ENCODE measurements around the gene LYSMD3.

The LYSMD3 gene

DNA sequence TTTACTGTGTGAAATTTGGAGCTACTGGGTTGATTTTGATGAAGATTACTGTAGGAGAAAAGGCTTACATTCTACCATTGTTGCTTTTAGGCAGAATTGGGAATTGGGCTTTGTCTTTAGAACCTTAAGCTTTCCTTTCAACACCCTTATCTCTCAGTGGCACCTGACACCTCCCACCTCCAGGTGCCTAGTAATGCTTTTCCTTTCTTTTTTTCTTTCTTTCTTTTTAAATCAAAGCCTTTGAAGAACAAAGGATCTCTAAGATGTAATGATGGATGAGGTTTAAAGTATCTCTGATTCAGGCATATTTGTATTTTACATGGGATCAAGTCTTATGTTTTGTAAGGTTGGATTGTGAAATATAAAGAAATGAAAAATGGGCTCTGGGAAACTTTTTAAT is 26.3 kb upstream of the LYSMD3 start:
- H3K36me3 Mint-ChIP-seq = no peaks in the 10 kb centered on the region
- DNase-seq (no peak), ATAC-seq (replicated peaks) (no peak)
- no peak overlapping the region for H3K27ac Mint-ChIP-seq
- H3K4me3 Mint-ChIP-seq = no peak overlapping the region
- peaks cover 14% of the 10 kb centered on the region in 2 donors for H3K4me1 Mint-ChIP-seq
- no peaks in the 10 kb centered on the region for H3K9me3 Mint-ChIP-seq
- H3K27me3 Mint-ChIP-seq = peaks cover 37 to 61% of the 10 kb centered on the region in 2 donors

DNA sequence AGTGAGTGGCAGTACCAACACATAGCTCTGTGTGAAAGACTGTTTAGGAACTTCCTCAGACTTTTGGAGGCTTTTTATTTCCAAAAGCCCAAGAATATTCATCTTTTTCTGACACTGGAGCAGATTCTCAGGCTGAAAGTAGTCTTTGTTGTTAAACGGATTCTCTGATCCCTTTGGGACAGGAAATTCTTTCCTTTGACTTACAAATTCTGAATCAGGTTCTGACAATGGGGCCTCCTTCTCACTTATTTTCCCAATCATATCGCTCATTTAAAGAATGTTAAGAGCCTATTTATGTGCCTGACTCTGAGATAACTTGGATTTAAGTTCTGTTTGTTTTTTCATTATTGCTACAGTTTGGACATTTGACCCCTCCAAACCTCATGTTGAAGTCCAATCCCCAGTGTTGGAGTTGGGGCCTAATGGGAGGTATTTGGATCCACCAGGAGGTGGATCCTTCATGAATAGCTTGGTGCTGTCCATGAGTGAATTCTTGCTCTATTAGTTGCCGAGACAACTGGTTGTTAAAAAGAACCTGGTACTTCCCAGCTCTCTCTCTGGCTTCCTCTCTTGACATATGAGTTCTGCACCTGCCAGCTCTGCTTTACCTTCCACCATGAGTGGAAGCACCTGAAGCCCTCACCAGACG is 25.1 kb upstream of the LYSMD3 start:
- Mint-ChIP-seq H3K27ac (no peak overlapping the region), H3K4me1 (peaks cover 14% of the 10 kb centered on the region in 2 donors), H3K36me3 (no peaks in the 10 kb centered on the region), H3K27me3 (peaks cover 41 to 71% of the 10 kb centered on the region in 2 donors), H3K9me3 (no peaks in the 10 kb centered on the region), H3K4me3 (no peak overlapping the region)
- ATAC-seq (replicated peaks) = peak in 1 of 2 donors; percentile 48
- DNase-seq = no peak

DNA sequence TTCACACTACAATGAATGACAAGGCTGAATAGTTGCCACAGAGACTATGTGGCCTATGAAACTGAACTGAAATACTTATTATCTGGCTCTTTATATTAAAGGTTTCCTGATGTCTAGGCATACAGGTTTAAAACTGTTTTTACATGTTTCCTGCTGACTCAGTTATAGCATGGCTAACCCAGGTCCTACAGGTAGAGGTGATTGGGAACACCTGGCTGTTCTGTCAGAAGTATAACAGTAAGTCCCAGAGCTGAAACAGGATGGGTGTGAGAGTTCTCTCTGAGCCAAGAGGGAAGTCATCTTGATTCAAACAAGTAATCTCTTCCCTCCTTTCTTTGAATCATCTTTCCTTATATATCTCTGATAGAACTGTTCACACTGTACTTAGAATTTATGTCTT is 24.3 kb upstream of the LYSMD3 start:
- no peaks in the 10 kb centered on the region for H3K9me3 Mint-ChIP-seq
- no peak overlapping the region for H3K27ac Mint-ChIP-seq
- H3K27me3 Mint-ChIP-seq = peaks cover 36 to 65% of the 10 kb centered on the region in 2 donors
- DNase-seq = no peak
- ATAC-seq (replicated peaks) = no peak
- H3K36me3 Mint-ChIP-seq = no peaks in the 10 kb centered on the region
- peaks cover 8 to 11% of the 10 kb centered on the region in 2 donors for H3K4me1 Mint-ChIP-seq
- H3K4me3 Mint-ChIP-seq = no peak overlapping the region

DNA sequence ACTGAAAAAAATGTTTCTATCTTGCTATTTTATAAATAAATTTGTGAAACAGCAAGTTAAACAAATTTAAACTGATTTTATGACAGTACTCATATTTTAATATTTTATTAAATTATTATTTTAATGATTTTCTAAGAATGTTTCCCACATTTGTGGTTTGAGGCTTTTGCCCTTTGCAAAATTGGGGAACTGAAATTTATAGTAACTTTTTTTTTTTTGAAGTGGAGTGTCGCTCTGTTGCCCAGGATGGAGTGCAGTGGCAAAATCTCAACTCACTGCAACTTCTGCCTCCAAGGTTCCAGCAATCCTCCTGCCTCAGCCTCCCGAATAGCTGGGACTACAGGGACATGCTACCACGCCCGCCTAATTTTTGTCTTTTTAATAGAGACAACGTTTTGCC is 22.0 kb upstream of the LYSMD3 start:
- Mint-ChIP-seq H3K9me3 (no peaks in the 10 kb centered on the region), H3K36me3 (no peaks in the 10 kb centered on the region), H3K27me3 (peaks cover 20 to 45% of the 10 kb centered on the region in 2 donors), H3K4me3 (no peak overlapping the region), H3K4me1 (peaks cover 0 to 4% of the 10 kb centered on the region in 2 donors), H3K27ac (no peak overlapping the region)
- DNase-seq (no peak), ATAC-seq (replicated peaks) (peak; percentile 43 to 60)

DNA sequence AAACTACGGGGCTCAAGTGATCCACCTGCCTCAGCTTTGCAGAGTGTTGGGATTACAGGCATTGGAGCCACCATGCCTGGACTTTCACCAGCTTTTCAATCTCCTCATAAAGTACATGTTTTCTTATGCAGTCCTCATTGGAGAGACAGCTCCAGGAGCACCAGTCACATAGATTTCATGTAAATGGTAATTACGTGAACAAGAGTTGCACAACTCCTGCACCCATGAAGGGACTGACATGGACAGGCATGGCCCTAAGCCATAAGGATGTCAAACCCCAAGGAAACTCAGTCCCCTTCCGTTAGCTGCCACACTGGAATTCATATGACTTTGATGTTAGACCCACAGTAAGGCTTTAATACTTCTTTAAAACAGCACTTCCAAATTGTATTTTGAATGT is 21.6 kb upstream of the LYSMD3 start:
- Mint-ChIP-seq H3K27me3 (peaks cover 20 to 42% of the 10 kb centered on the region in 2 donors), H3K4me3 (no peak overlapping the region), H3K4me1 (peaks cover 0 to 4% of the 10 kb centered on the region in 2 donors), H3K9me3 (no peaks in the 10 kb centered on the region), H3K27ac (no peak overlapping the region), H3K36me3 (no peaks in the 10 kb centered on the region)
- ATAC-seq (replicated peaks) = no peak
- no peak for DNase-seq

DNA sequence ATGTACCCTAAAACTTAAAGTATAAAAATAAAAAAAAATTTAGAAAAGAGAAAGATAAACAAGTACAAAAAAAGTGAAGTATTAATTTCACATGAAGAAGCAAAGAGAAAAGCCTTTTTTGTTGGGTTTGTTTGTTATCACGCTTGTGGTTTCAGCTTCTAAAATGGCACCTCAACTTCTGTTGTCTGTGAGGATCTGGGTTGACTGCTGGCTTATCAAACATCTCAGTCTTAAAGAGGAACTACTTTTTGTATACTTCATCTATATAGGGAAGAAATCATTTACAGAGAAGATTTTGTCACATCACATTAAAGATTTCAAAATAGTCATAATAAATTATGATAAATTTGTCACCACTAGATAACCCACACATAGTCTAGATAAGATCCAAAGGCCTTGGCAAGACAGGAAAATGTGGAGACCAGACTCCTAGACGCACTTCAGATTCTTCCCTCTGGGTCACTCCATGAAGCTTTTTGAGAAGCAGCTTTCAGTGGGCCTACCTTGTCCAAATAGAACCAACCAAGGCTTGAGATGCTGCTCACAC is 20.4 kb upstream of the LYSMD3 start:
- DNase-seq (no peak), ATAC-seq (replicated peaks) (no peak)
- Mint-ChIP-seq H3K27me3 (peaks cover 26 to 38% of the 10 kb centered on the region in 2 donors), H3K9me3 (no peaks in the 10 kb centered on the region), H3K4me1 (peaks cover 0 to 4% of the 10 kb centered on the region in 2 donors), H3K4me3 (no peak overlapping the region), H3K27ac (no peak overlapping the region), H3K36me3 (no peaks in the 10 kb centered on the region)

DNA sequence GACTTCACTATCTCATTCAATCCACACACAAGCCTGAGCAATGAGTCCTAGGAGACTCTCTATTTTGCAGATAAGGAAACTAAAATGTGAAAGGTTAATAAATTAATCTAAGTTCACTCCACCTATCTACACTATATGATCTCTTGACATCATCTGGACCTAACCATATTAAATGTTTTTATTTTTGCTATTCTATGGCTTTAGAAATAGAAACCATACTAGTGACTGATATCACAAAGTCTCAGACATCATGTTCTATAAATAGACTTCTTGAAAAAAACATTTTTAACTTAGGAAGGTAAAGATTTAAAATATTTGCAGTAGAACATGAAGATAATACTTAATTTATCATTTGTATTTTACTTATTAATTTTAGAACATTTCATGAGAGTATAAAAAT is 19.8 kb upstream of the LYSMD3 start:
- no peak overlapping the region for H3K27ac Mint-ChIP-seq
- no peaks in the 10 kb centered on the region for H3K36me3 Mint-ChIP-seq
- no peak for ATAC-seq (replicated peaks)

DNA sequence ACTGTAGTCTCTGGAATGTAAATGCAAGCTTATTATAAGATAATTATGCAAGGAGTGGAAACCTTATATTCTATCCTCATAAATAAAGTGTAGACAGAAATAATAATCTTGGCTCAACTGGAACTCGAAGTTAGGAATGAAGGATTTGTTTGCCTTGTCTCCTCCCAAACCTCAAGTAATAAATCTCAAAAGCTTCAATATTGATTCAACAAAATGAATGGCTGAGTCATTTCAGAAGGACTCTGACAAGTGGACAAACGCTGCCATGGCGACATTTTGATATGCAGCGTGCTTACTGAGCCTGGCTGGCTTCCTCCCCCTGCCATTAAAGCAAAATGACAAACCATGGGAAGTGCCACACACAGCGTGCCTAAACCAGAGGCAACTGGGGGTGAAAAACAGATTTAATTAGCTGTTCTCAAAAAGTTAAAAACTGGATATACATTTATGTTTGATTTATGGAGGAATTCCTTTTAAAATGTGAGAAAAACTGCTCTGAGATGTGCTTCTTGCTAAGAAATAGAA is 18.7 kb upstream of the LYSMD3 start:
- no peak for DNase-seq
- Mint-ChIP-seq H3K9me3 (no peaks in the 10 kb centered on the region), H3K36me3 (no peaks in the 10 kb centered on the region), H3K4me1 (peaks cover 0 to 4% of the 10 kb centered on the region in 2 donors), H3K27ac (no peak overlapping the region), H3K27me3 (peaks cover 31 to 36% of the 10 kb centered on the region in 2 donors), H3K4me3 (no peak overlapping the region)
- no peak for ATAC-seq (replicated peaks)

More for the DNA sequence above, 19.8 kb upstream of the LYSMD3 start:
- H3K4me3 Mint-ChIP-seq = no peak overlapping the region
- DNase-seq = no peak
- no peaks in the 10 kb centered on the region for H3K9me3 Mint-ChIP-seq
- peaks cover 31 to 38% of the 10 kb centered on the region in 2 donors for H3K27me3 Mint-ChIP-seq
- peaks cover 0 to 4% of the 10 kb centered on the region in 2 donors for H3K4me1 Mint-ChIP-seq

DNA sequence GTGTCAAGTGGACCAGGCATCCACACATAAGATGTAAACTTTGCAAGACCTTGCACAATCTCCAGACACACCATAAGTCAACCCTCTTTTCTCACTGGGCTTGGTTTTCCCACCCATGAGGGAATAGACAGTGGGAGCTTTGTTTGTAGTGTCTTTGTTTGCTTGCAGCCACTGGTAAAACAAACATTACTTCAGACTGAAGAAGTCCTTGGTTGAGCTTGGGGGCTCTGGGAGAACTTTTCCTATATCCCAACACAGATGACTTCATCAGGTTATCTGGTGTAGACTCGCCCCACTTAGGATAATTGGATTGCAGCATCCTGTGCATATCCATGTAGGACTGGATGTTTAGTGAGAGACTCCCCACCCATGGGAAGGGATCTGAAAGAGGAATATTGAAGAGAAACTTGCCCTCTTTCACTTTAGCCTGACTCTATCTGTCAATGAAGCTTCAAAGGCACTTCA is 17.7 kb upstream of the LYSMD3 start:
- H3K9me3 Mint-ChIP-seq = no peaks in the 10 kb centered on the region

DNA sequence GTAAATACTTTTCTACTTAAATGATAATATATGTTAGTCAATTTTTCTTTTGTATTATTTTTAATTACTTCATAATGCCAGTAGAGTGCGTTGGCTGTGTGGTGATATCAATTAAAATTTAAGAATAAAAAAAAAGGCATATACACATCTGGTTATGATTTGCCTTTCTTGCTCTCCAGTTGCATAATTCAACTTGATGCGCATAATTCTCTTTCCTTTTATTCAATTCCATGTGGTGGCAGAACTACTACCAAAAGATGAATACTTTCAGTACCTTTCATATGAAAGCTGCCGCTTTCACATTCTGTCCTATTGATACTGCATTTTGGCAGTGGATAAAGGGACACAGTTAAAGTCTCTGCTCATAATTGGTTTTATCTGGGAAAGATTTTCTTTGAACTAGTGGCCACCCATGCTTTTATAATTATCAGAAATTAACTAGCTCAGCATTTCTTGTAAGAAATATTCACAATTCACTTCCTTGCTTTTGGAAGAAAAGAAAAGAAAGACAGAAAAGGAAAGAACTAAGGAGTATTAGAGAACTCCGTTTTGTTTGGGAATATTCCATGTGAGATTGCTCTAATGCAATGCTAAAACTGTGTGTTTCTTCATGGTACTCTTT is 16.9 kb upstream of the LYSMD3 start:
- ATAC-seq (replicated peaks) = no peak
- no peak overlapping the region for H3K4me3 Mint-ChIP-seq
- no peaks in the 10 kb centered on the region for H3K36me3 Mint-ChIP-seq

More for the DNA sequence above, 17.7 kb upstream of the LYSMD3 start:
- Mint-ChIP-seq H3K36me3 (no peaks in the 10 kb centered on the region), H3K27me3 (peaks cover 23 to 32% of the 10 kb centered on the region in 2 donors), H3K27ac (no peak overlapping the region), H3K4me1 (peaks cover 0 to 4% of the 10 kb centered on the region in 2 donors), H3K4me3 (no peak overlapping the region)
- ATAC-seq (replicated peaks) (no peak), DNase-seq (no peak)

DNA sequence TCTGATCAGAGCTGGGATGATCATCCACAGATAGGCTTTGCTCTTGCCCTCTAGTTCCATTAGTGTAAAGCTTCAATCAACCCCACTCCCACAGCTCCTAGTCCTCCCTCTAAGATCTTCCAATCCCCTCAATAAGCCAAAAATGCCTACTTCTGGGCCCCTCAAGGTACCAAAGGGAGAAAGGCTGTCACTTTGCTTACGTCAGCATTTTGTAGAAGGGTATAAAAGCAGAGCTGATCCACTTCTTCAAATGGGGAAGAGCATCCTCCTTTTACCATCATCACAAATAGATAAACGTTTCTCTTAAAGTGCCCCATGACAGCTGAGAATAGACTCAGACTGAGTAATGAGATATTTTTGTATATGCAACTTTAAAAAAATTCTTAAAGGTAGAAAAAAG is 16.1 kb upstream of the LYSMD3 start:
- no peak overlapping the region for H3K27ac Mint-ChIP-seq
- no peak for ATAC-seq (replicated peaks)
- H3K27me3 Mint-ChIP-seq = peaks cover 32 to 41% of the 10 kb centered on the region in 2 donors

More for the DNA sequence above, 16.9 kb upstream of the LYSMD3 start:
- Mint-ChIP-seq H3K9me3 (no peaks in the 10 kb centered on the region), H3K27me3 (peaks cover 27 to 37% of the 10 kb centered on the region in 2 donors), H3K27ac (no peak overlapping the region), H3K4me1 (peaks cover 0 to 2% of the 10 kb centered on the region in 2 donors)
- no peak for DNase-seq

DNA sequence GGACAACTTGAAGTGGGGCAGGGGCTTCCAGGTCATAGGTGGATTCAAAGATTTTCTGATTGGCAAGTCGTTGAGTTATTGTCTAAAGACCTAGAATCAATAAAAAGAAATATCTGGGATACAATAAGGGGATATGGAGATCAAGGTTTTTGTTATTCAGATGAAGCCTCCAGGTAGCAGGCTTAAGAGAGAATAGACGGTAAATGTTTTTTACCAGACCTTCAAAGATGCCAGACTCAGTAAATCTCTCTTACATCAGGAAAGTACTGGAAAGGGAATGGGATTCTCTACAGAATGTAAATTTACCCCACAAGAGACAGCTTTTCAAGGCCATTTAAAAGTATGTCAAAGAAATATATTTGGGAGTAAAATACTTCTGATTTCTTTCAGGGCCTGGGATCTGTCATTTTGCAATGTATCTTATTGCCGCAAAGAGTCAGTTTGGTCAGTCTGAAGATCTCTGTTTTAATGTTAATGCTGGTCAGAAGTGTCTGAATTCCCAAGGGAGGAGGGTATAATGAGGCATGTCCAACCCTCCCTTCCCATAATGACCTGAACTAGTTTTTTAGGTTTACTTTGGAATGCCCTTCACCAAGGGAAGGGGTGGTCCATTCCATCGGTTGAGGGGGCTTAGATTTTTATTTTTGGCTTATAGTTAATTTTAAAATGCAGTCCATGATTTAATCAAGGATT is 13.6 kb upstream of the LYSMD3 start:
- no peak overlapping the region for H3K4me3 Mint-ChIP-seq
- H3K27me3 Mint-ChIP-seq = peaks cover 36 to 47% of the 10 kb centered on the region in 2 donors
- ATAC-seq (replicated peaks) = no peak
- H3K36me3 Mint-ChIP-seq = no peaks in the 10 kb centered on the region
- no peak overlapping the region for H3K27ac Mint-ChIP-seq
- H3K9me3 Mint-ChIP-seq = no peaks in the 10 kb centered on the region
- DNase-seq = no peak
- H3K4me1 Mint-ChIP-seq = no peaks in the 10 kb centered on the region

More for the DNA sequence above, 16.1 kb upstream of the LYSMD3 start:
- no peak for DNase-seq
- H3K4me1 Mint-ChIP-seq = no peaks in the 10 kb centered on the region
- no peak overlapping the region for H3K4me3 Mint-ChIP-seq
- no peaks in the 10 kb centered on the region for H3K36me3 Mint-ChIP-seq
- no peaks in the 10 kb centered on the region for H3K9me3 Mint-ChIP-seq

DNA sequence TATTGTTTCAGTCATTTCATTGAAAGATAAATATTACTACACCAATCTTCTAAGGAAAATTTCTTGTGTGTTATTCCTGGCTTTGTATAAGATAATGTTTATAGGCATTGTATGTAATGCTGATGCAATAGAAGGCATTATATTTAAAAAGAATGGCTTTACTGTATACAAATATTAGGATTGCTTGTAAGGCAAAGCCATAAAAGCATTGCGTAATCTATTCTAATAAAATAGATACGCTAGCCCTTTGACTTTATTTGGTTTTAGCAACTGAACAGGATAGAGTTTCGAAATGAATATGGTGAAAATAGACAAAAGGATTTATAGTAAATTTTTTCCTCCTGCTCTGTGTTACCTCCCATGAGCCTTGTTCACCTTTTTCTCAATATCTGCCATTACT is 5.5 kb upstream of the LYSMD3 start:
- no peak overlapping the region for H3K27ac Mint-ChIP-seq
- no peak for ATAC-seq (replicated peaks)

DNA sequence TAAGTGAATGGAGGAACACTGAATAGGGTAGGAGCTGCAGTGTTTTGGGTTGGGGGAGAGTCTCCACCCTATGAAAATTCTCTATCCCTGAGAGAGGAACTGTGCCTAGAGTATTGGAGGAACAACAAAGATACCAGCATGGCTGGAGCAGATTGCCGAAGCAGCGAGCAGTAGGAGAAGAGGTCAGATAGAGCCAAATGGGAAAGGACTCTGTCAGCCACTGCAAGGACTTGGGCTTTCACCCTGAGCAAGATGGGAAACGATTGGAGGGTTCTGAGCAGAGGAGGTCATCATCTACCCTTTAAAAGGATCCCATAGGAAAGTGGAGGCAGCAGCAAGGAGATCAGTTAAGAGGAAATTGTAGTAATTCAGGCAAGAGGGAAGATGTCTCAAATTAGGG is 4.4 kb upstream of the LYSMD3 start:
- DNase-seq (no peak), ATAC-seq (replicated peaks) (no peak)
- H3K4me1 Mint-ChIP-seq = no peaks in the 10 kb centered on the region
- H3K36me3 Mint-ChIP-seq = no peaks in the 10 kb centered on the region
- no peak overlapping the region for H3K4me3 Mint-ChIP-seq
- H3K27me3 Mint-ChIP-seq = peaks cover 23 to 36% of the 10 kb centered on the region in 2 donors
- no peak overlapping the region for H3K27ac Mint-ChIP-seq
- no peaks in the 10 kb centered on the region for H3K9me3 Mint-ChIP-seq

More for the DNA sequence above, 5.5 kb upstream of the LYSMD3 start:
- Mint-ChIP-seq H3K27me3 (peaks cover 28 to 42% of the 10 kb centered on the region in 2 donors), H3K9me3 (no peaks in the 10 kb centered on the region), H3K4me3 (no peak overlapping the region), H3K36me3 (no peaks in the 10 kb centered on the region), H3K4me1 (no peaks in the 10 kb centered on the region)
- DNase-seq = no peak

Data from stimulated activated naive B cell treated with anti-CD40 and anti-IgM and Interleukin-4, amounts not matched to agents 10 μg/mL and 1 μg/mL and 100 μg/mL, for 72 hours (primary cell).